ENCODE data around the gene TTLL8.

- TF ChIP-seq CTCF (IDR thresholded peaks at IDR 0.05; ENCODE audit: low read depth, low read length) (no peak), POLR2A (IDR thresholded peaks at IDR 0.05; ENCODE audit: extremely low read depth, insufficient read length) (no peak), MYC (IDR thresholded peaks at IDR 0.05; ENCODE audit: low read depth, low read length) (no peak), MAX (IDR thresholded peaks at IDR 0.05; ENCODE audit: low read depth, low read length) (no peak)
Measured at GRCh38 chr22:50035976-50036724, 21.9 kb downstream of the TTLL8 start.
